NCI-H345 treated with DMSO at 0.1 percent for 48 hours (cell line): ENCODE measurements around the gene SESN1.
A peak's percentile ranks its signal among the peaks of the same experiment; 100 is the strongest.
"Not testable (repeated sequence)": the region's sequence is repeated elsewhere in the genome, so short reads cannot be mapped to it uniquely, and the experiment has no call there.

Experiments used
- DNase-seq: peaks from one replicate; lab custom pipeline; 2025; ENCODE audit not compliant: unreplicated experiment; lab: John Stamatoyannopoulos, UW

Gene SESN1

DNA sequence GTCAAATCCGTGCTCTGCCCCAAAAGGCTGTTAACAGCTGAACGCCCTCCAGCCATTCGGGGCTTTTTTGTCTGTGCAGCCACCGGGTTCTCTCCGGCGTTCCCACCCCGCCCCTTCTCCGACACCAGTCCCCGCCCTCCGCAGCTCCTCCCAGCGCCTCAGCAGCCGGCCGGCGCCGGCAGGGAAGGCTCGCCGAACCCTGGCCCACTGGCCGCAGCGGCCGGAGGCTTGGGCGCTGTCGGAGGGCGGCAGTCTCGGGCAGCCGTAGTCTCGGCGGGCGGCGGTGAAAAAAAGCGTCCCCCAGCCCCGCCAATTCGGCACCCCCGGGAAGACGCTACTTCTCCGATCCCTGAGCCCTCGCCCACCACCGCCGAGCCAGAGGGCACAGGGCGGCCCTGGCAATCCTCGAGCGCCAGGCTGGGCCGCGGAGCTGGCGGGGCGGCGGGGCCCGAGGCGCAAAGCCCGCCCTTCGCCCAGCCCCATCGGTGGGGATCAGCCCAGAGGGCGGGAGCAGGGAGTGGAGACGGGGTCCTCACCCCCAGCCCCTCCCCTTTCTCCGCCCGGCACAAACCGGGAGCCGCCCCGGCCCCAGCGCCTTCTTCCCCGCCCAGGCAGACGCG, at the start of gene SESN1:
SESN1 (minus strand) TSS at position 431 of the 620 bp plus-strand sequence. CDS start 773 bp downstream, outside the sequence.
- peak; percentile 79 for DNase-seq

DNA sequence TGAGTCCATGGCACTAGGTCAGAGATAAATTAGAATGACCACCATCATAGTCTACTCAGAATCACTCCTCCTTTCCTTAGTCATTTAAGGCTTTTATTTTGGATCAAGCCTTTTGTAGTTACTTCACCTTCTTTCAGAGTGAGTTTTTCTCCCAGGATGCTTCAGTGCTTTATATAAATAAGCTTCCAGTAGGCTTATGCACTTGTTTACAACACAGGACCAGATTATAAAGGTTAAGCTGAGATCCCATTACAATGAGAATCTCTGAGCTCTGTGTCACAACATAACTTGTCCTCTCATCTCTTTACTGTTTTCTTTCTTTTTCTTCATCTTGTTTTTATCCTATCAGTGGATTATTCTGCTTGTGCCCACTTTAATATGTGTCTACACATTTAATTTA, 48.5 kb upstream of the SESN1 start:
- DNase-seq: no peak

DNA sequence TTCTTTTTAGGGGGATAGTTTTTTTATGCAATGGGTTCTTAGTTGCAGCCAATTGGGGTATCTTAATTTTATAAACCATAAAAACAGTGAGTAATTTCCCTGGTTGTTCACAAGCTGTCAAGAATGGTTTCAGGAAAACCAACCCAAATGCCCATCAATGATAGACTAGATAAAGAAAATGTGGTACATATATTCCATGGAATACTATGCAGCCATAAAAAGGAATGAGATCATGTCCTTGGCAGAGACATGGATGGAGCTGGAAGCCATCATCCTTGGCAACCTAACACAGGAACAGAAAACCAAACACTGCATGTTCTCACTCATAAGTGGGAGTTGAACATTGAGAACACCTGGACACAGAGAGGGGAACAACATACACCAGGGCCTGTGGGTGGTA, 47.4 kb upstream of the SESN1 start:
- not testable (repeated sequence) for DNase-seq

DNA sequence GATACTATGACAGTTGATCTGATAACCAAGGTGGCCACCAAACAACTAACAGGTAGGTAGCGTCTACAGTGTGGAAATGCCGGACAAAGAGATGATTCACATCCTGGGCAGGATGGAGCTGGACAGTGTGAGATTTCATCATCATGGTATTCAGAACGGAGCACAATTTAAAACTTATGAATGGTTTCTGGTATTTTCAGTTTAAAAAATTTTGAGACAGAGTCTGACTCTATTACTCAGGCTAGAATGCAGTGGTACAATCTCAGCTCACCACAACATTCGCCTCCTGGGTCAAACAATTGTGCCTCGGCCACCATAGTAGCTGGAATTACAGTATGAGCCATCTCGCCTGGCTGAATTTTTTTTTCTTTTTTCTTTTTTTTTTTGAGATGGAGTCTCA, 44.5 kb upstream of the SESN1 start:
- no peak for DNase-seq

DNA sequence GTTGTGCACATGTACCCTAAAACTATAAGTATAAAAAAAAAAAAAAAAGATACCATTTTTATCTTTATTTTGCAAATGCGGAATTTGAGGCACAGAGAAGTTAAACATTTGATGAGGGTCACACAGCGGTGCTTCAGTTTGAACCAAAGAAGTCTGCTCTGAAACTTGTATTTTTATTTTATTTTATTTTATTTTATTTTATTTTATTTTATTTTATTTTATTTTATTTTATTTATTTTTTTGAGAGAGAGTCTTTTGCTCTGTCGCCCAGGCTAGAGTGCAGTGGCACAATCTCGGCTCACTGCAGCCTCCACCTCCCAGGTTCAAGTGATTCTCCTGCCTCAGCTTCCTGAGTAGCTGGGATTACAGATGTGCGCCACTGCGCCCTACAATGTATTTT, 41.9 kb upstream of the SESN1 start:
- not testable (repeated sequence) for DNase-seq

DNA sequence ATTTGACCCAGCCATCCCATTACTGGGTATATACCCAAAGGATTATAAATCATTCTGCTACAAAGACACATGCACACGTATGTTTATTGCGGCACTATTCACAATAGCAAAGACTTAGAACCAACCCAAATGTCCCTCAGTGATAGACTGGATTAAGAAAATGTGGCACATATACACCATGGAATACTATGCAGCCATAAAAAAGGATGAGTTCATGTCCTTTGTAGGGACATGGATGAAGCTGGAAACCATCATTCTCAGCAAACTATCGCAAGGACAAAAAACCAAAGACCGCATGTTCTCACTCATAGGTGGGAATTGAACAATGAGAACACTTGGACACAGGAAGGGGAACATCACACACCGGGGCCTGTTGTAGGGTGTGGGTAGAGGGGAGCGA, 41.4 kb upstream of the SESN1 start:
- not testable (repeated sequence) for DNase-seq

DNA sequence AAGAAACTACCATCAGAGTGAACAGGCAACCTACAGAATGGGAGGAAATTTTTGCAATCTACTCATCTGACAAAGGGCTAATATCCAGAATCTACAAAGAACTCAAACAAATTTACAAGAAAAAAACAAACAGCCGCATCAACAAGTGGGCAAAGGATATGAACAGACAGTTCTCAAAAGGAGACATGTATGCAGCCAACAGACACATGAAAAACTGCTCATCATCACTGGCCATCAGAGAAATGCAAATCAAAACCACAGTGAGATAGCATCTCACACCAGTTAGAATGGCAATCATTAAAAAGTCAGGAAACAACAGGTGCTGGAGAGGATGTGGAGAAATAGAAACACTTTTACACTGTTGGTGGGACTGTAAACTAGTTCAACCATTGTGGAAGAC, 41.0 kb upstream of the SESN1 start:
- not testable (repeated sequence) for DNase-seq

DNA sequence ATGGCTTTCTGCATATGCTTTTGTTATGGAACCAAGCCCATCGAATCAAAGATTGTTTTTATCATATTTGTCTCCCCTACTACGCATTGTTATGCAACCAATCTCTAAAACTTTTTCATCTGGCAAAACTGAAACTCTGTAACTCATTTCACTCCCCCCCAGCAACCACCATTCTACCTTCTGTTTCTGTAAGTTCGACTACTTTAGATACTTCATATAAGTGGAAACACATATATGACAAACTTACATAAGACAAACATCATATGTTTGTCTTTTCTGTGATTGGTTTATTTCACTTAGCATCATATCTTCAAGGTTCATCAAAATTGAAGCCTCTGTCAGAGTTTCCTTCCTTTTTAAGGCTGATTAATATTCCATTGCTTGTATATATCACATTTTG, 35.4 kb upstream of the SESN1 start:
- no peak for DNase-seq

DNA sequence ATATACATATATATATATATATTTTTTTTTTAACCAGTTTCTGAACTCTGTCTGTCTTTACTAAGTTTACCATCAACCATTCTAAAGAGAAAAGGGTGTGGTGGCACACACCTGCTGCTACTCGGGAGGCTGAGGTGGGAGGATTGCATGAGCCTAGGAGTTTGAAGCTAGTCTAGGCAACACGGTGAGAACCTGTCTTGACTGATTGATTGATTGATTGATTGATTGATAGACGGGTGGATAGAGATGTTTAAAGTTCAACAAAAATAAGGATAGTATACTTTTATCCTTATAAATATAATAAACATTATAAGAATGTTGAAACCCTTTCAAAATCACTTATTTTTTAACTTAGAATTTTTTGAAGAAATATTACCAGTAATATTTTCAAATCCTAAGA, 30.9 kb upstream of the SESN1 start:
- DNase-seq: no peak

DNA sequence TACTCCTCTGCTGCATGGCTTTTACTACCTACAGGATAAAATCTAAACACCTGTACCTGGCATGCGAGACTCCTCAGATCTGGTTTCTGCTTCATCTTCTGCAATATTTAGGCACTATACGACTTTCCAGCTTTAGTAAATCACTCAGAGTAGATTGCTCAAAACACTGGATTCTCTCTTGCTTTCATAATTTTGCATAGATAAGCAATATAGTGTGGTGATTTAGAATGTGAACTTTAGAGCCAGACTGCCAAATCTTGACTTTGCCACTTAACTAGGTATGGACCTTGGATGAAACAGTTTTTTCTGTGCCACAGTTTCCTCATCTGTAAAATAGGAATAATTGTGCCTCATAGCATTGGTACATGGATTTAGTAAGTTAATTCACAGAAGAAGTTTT, 29.6 kb upstream of the SESN1 start:
- DNase-seq: no peak

DNA sequence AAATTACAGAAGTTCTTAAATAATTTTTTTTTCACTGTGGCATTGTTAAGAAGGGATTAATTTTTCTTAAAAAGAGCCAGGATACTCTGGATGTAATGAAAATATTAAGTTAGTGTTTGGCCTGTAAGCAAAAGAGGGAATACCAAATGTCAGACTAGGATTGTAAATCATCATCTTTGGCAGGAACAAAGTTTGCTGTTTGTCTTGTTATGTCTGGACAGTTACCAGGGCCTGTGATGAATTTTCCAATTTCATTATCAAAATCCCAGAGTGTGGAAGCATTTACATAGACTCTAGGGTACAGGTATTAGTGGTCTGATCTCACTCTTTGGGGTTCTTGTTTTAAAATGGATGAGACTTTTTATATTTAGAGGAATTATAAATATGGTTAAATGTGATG, 26.8 kb upstream of the SESN1 start:
- DNase-seq: no peak

DNA sequence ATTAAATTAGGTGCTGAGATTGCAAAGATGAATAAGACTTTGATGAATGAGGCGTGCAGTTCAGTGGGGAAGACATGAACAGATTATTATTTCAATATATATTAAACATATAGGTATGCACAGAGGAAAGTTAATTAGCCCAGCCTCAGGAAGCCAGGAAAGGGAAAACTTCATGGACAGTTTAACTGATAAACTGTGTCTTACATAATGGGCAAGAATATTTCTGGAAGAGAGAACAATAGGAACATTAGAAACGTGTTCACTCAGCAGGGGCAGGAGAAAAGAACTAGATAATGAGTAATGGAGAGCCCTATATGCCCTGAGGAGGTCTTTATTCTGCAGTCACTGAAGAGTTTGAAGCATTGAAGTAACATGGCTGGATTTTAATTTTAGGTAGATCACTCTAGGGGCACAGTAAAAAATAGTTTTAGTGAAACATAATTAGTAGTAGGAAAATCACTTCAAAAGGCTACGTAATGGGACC, 24.3 kb upstream of the SESN1 start:
- DNase-seq: no peak

DNA sequence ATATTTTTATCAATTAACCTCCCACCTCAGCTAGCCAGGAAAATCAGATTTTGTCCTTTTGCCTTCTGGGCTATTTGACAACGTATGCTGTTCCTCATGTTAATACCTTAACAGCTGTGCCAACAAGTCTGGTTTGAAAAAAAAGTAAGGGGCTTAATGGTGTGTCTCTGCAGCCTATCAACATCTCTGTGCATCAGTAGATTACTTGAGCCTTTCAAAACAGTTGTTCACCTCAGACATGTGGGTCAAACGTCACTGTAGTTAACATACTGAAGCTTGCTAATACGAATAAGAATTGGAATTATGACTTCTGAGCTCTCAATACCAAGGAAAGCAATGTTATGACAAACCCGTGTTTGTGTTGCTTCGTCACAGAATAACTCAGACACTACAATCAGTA, 23.7 kb upstream of the SESN1 start:
- no peak for DNase-seq

DNA sequence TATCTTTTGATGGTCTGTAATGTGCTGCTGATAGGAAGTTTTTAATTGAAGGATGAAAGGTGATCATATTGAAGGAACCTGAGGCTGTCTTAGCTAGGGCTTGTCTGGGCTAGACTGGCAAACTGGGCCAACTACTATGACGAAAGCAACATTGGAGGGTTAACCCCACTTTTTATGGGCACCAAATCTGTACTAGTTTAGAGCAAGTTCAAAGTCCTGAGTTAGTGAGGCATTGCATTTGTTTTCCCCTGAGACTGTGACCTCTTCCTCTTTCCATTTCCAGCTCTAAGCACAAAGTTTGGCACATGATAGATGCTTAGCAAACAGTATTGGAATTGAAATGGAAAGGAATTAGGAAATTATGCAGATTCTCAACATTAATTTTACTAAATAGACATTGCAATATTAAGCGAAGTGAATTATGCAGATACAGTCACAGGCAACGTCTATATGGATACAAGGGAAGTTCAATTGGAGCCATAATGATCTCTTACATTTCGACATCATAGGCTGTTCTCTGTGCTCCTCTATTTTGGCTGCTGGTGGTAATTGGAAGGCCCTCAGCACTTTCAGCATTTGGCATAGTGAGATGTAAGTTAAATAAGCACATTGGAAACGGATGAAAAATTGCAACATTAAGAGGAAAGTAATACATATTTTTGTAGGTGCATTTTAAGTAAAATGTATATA, 22.8 kb upstream of the SESN1 start:
- DNase-seq: no peak

DNA sequence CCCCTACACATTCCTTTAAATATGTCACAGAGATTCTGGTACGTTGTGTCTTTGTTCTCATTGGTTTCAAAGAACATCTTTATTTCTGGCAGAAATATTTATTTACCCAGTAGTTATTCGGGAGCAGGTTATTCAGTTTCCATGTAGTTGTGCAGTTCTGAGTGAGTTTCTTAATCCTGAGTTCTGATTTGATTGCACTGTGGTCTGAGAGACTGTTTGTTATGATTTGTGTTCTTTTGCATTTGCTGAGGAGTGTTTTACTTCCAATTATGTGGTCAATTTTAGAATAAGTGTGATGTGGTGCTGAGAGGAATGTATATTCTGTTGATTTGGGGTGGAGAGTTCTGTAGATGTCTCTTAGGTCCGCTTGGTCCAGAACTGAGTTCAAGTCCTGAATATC, 18.0 kb upstream of the SESN1 start:
- DNase-seq: not testable (repeated sequence)

DNA sequence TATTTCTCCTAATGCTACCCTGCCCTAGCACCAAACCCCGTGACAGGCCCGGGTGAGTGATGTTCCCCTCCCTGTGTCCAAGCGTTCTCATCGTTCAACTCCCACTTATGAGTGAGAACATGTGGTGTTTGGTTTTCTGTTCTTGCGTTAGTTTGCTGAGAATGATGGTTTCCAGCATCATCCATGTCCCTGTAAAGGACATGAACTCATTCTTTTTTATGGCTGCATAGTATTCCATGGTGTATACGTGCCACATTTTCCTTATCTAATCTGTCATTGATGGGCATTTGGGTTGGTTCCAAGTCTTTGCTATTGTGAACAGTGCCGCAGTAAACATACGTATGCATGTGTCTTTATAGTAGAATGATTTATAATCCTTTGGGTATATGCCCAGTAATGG, 15.0 kb upstream of the SESN1 start:
- not testable (repeated sequence) for DNase-seq

DNA sequence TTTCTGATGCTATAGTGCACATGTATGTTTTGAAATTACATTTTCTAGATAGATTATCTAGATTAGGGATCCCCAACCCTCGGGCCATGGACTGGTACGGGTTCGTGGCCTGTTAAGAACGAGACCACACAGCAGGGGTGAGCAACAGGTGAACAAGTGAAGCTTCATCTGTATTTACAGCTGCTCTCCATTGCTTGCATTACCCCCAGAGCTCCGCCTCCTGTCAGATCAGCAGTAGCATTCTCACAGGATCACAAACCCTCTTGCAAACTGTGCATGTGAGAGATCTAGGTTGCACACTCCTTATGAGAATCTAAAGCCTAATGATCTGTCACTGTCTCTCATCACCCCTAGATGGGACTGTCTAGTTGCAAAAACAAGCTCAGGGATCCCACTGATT, 11.0 kb upstream of the SESN1 start:
- no peak for DNase-seq

DNA sequence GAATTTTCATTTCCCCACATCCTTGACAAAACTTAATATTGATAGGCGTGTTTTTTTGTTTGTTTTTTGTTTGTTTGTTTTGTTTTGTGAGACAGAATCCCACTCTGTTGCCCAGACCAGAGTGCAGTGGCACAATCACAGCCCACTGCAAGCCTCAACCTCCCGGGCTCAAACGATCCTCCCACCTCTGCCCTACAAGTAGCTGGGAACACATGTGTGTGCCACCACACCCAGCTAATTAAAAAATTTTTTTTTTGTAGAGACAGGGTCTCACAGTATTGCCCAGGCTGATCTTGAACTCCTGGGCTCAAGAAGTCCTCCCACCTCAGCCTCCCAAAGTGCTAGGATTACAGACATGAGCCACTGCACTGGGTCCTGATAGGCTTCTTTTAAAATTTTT, 9.9 kb upstream of the SESN1 start:
- no peak for DNase-seq

DNA sequence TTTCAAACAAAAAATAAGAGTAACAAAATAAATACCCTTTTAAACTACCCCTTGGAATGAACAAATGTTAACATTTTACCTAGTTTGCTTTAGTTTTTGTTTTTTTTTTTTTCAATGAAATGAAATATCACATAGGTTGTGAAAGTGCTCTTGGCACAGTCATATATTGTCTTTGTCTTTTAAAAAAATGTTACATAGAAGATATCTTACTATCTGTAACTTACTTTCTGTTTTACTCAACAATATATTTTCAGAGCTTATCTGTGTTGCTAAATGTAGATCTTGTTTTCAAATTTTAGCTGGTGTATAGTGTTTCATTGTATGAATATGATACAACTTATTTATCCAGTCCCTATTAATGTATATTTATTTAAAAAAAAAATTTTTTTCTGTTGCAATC, 9.3 kb upstream of the SESN1 start:
- DNase-seq: no peak

DNA sequence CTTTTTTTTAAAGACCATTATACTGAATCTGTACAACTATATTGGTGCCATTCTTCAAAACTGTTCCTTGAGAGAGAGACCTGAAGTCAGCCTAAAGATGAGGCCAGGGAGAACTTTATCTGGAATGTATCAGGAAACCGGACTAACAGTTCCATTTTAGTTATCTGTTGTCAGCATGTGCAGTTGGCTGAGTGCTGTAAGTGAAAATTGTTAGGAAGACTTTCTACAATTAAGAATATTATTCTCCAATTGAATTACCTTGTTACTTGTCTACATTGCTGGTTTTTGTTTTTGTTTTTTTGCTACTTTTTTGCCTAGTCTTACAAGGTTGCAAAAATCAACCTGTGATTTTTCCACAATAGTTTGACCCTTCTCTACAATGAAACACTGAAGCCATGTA, 8.1 kb upstream of the SESN1 start:
- DNase-seq: no peak

DNA sequence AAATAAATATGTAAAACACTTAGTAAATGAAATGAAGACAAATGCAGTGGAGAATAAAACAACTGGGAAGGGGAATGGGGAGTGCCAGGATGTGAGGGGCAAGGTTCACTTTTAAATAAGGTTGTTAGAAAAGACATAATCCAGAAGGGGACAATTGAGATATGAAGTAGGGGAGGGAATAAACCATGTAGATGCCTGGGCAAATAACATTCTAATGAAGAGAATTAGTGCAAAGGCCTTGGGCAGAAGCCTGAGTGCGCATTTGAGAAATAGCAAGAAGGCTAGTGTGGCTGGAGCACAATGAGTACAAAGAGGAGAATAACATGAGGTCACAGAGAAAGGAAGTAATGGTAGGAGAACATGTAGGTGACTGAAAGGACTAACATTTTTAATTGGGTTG, 3.0 kb upstream of the SESN1 start:
- no peak for DNase-seq

DNA sequence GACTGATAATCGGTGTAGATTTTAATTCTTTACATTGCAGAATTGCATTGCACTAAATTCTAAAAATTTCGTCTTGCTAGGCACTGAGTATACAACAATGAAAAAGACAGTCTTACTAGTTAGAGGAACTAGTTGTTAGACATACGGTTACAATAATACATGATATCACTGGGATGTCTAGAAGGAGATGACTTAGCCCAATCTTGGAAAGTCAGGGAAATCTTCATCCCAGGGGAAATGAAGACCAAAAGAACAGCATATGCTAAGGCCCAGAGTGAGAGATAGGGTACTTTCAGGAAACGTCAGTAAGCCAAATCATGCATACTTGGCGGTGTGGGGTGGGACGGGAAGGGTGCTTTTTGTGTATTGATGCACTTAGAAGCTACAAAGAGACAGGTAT, 1.6 kb upstream of the SESN1 start:
- DNase-seq: no peak

DNA sequence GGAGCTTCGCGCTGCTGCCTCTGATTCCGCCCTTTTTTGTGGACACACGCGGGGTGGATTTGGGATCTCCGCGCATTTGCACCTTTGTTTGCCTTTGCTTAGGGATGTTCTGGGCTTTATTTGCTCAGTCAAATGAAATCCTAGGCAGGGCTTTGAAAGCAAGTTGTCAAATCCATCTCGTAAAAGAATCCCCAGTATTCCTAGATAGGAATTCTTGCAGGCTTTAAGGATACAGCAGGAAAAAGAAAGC, 1.1 kb upstream of the SESN1 start:
- peak; percentile 31 for DNase-seq
